Activated CD8-positive, alpha-beta T cell treated with anti-CD3 and anti-CD28 coated beads for 36 hours (primary cell): Measurements from ENCODE around the gene TULP1. TPM values are rescaled to one million over a fixed set of nuclear protein-coding genes. Genes with fewer than 3 reads are reported as not detected.

Source experiments
- ATAC-seq: fragments of 200-7000 bp; cut with Tn5 transposase; one replicate; pipeline ENCODE4 v1.10.0; 2021; ENCODE audit warnings: mild to moderate bottlenecking, moderate library complexity
- CTCF ChIA-PET: fragments of 350-600 bp; sonication (Branson Sonifier 250); formaldehyde crosslinking; loops from one replicate; lab custom pipeline; 2021; ENCODE audit warnings: antibody characterized with exemption; lab: Charles Lee
- POLR2A ChIA-PET: fragments of 350-600 bp; sonication (Branson Sonifier 250); formaldehyde crosslinking; loops from one replicate; lab custom pipeline; 2021; ENCODE audit warnings: antibody characterized with exemption; lab: Charles Lee
- DNase-seq: peaks from one replicate; pipeline ENCODE4 v3.0.0-alpha.2; 2020
- H3K27ac Mint-ChIP-seq: one replicate; pipeline ENCODE4 v1.8.0; 2021; ENCODE audit warnings: mild to moderate bottlenecking, mixed read lengths
- H3K27me3 Mint-ChIP-seq: one replicate; pipeline ENCODE4 v1.8.0; 2021; ENCODE audit warnings: mixed read lengths
- H3K36me3 Mint-ChIP-seq: one replicate; pipeline ENCODE4 v1.8.0; 2021; ENCODE audit warnings: low read depth, mixed read lengths
- H3K4me1 Mint-ChIP-seq: one replicate; pipeline ENCODE4 v1.8.0; 2021; ENCODE audit warnings: low read depth, mixed read lengths
- H3K4me3 Mint-ChIP-seq: one replicate; pipeline ENCODE4 v1.8.0; 2021; ENCODE audit warnings: mild to moderate bottlenecking, moderate library complexity, mixed read lengths
- H3K9me3 Mint-ChIP-seq: one replicate; pipeline ENCODE4 v1.8.0; 2021; ENCODE audit warnings: mixed read lengths
- intact Hi-C: fragments of 100-400 bp; cut with micrococcal nuclease; formaldehyde crosslinking; loops from one replicate; pipeline ENCODE4 v1.10.0; 2022
- total RNA-seq, 2 experiments: library from RNA; stranded (reverse); gene quantifications; one replicate each; pipeline ENCODE4 v1.2.3, GENCODE V29; 2021
- TF ChIP-seq, protein P1 (sequence below): fragments of 200-600 bp; IDR thresholded peaks from one replicate; pipeline ENCODE4 v1.8.0; 2022; ENCODE audit warnings: antibody characterized with exemption, mild to moderate bottlenecking

TULP1 gene
- total RNA-seq, 2 experiments from 2014 or later = not detected

DNA sequence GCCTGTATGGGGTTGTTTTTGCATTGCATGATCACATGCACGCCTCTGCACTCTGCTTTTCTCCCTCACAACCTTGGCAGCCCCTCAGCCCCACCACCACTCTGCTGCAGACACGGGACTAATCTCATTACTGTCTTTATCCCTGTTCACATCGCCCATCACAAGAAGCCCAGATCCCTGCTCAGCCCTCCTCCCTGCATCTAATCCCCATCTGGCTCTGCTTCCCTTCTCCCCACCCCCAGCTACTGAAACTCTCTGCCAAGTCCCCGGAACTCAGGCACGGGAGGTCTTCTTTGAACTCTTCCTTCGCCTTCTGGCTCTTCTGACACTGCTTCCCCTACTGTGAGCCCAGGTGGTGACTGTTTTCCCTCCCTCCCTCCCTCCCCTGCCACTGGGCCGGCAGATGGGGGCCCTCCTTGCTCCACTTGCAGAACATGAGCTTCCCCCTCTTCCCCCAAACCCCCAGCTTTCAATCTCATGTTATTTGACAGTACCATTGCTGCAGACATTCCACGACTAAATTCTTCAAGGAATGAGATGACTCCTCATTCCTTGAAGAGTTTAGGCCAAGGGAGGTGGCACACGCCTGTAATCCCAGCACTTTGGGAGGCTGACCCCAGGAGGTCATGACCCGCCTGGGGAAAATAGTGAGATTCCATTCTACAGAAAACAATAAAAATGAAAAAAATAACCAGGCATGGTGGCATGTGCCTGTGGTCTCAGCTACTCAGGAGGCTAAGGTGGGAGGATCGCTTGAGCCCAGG, 21.9 kb upstream of the TULP1 start:
- Mint-ChIP-seq H3K9me3 (no peaks in the 10 kb centered on the region), H3K27me3 (peaks cover 3% of the 10 kb centered on the region), H3K27ac (no peak overlapping the region), H3K36me3 (no peaks in the 10 kb centered on the region), H3K4me1 (peaks cover 5% of the 10 kb centered on the region), H3K4me3 (no peak overlapping the region)
- no peak for ATAC-seq
- TF ChIP-seq, protein P1, sequence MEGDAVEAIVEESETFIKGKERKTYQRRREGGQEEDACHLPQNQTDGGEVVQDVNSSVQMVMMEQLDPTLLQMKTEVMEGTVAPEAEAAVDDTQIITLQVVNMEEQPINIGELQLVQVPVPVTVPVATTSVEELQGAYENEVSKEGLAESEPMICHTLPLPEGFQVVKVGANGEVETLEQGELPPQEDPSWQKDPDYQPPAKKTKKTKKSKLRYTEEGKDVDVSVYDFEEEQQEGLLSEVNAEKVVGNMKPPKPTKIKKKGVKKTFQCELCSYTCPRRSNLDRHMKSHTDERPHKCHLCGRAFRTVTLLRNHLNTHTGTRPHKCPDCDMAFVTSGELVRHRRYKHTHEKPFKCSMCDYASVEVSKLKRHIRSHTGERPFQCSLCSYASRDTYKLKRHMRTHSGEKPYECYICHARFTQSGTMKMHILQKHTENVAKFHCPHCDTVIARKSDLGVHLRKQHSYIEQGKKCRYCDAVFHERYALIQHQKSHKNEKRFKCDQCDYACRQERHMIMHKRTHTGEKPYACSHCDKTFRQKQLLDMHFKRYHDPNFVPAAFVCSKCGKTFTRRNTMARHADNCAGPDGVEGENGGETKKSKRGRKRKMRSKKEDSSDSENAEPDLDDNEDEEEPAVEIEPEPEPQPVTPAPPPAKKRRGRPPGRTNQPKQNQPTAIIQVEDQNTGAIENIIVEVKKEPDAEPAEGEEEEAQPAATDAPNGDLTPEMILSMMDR = no peak
- intact Hi-C loops = no loop called here
- POLR2A ChIA-PET = interaction anchor here (0.6 kb wide), 1 partner anchor 69 kb away, joined by 3 read pairs; no protein-coding TSS in a partner anchor
- no peak for DNase-seq
- CTCF ChIA-PET = interaction anchor here (1.0 to 1.6 kb wide), 3 partner anchors 11 to 18 kb away, joined by 3 to 9 read pairs (median 4); no protein-coding TSS in a partner anchor

DNA sequence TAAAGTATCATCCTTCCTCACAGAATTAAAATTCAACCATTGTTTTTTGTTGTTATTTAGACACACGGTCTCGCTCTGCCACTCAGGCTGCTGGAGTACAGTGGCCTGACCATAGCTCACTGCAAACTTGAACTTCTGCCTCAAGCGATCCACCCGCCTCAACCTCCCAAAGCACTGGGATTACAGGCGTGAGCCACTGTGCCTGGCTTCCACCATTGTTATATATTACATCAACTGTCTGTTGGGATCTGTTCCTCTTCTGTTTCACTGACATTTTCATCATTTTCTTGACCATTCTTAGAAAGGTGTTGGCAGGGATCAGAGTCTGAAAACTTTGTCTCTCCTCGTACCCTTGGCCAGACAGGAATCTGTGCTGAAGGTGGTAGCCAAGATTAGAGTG, 21.3 kb upstream of the TULP1 start:
- no peaks in the 10 kb centered on the region for H3K9me3 Mint-ChIP-seq
- no peaks in the 10 kb centered on the region for H3K36me3 Mint-ChIP-seq
- peaks cover 5% of the 10 kb centered on the region for H3K4me1 Mint-ChIP-seq
- H3K27me3 Mint-ChIP-seq = peaks cover 3% of the 10 kb centered on the region
- H3K4me3 Mint-ChIP-seq = no peak overlapping the region
- ChIA-PET POLR2A (no interaction called here), CTCF (interaction anchor here (1.0 to 1.6 kb wide), 3 partner anchors 11 to 203 kb away, joined by 4 to 9 read pairs (median 5); partner anchors contain the start of gene ARMC12)
- ATAC-seq = no peak
- no peak for DNase-seq
- TF ChIP-seq, protein P1 = no peak
- intact Hi-C loops = no loop called here
- no peak overlapping the region for H3K27ac Mint-ChIP-seq

DNA sequence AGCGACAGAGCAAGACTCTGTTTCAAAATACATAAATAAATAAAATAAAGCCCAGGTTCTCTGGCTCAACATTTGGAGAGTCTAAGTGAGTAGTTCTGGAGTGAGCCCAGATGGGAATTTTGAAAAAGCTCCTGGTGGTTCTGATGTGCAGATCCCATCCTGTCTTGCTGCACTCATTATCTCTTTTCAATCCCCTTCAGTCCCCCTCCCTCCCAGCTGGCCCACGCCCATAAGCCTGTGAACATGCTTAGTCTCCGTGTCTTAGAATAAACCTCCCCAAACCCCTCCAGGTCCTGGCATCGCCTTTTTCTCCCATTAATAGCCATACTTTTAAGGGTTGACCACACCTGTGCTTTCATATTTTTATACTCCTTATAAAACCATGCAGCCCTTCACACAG, 19.4 kb upstream of the TULP1 start:
- Mint-ChIP-seq H3K27ac (no peak overlapping the region), H3K27me3 (peaks cover 3% of the 10 kb centered on the region), H3K9me3 (no peaks in the 10 kb centered on the region), H3K4me1 (peaks cover 5% of the 10 kb centered on the region), H3K36me3 (no peaks in the 10 kb centered on the region), H3K4me3 (no peak overlapping the region)
- intact Hi-C loops = no loop called here
- ATAC-seq (no peak), DNase-seq (no peak)
- POLR2A ChIA-PET = interaction anchor here (1.0 to 1.2 kb wide), 2 partner anchors 11 to 20 kb away, joined by 3 to 6 read pairs; no protein-coding TSS in a partner anchor
- TF ChIP-seq, protein P1 = no peak
- CTCF ChIA-PET = interaction anchor here (1.0 to 2.7 kb wide), 5 partner anchors 8 to 204 kb away, joined by 4 to 15 read pairs (median 5); no protein-coding TSS in a partner anchor

DNA sequence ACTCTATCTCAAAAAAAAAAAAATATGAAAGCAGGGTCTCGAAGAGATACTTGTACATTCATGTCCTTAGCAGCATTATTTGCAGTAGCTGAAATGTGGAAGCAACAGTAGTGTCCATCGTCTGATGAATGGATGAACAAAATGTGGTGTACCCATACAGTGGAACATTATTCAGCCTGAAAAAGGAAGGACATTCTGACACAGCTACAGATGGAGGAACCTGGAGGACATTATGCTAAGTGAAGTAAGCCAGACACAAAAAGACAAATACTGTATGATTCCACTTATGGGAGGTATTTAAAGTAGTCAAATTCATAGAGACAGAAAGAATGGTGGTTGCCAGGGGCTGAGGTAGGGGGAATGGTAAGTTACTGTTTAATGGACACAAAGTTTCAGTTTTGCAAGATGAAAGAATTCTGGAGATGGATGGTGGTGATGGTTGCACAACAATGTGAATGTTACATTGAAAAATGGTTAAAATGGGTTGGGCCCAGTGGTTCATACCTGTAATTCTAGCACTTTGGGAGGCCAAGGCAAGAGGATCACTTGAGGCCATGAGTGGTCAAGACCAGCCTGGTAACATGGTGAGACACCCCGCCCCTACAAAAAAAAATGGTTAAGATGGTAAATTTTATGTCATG, 11.8 kb upstream of the TULP1 start:
- intact Hi-C loops = no loop called here
- H3K27me3 Mint-ChIP-seq = no peaks in the 10 kb centered on the region
- DNase-seq (no peak), ATAC-seq (no peak)
- TF ChIP-seq, protein P1 = no peak
- no peaks in the 10 kb centered on the region for H3K36me3 Mint-ChIP-seq
- CTCF ChIA-PET = interaction anchor here (0.6 to 6.7 kb wide), 7 partner anchors 8 to 233 kb away, joined by 3 to 91 read pairs (median 8); partner anchors contain the start of gene ARMC12
- POLR2A ChIA-PET = no interaction called here
- H3K27ac Mint-ChIP-seq = peak overlapping the region; percentile 7
- H3K4me1 Mint-ChIP-seq = peaks cover 9% of the 10 kb centered on the region
- H3K4me3 Mint-ChIP-seq = no peak overlapping the region
- H3K9me3 Mint-ChIP-seq = no peaks in the 10 kb centered on the region
